Loucy (cell line): ENCODE results near the gene COL25A1.

ENCODE experiments used
- H2AFZ ChIP-seq: fragments of 200-600 bp; sonication (generic); 2 replicates; pipeline ENCODE4 v1.6.0; 2016; ENCODE audit warnings: antibody characterized with exemption, mild to moderate bottlenecking, low read length, moderate library complexity
- H3F3A ChIP-seq: fragments of 200-600 bp; 2 replicates; pipeline ENCODE4 v1.6.0; 2016; ENCODE audit warnings: antibody characterized with exemption, low read depth, mild to moderate bottlenecking
- H3K27me3 ChIP-seq: fragments of 200-600 bp; sonication (generic); 2 replicates; pipeline ENCODE4 v1.6.1; 2014; ENCODE audit warnings: low read length, mild to moderate bottlenecking; ENCODE audit not compliant: insufficient read depth, poor library complexity, severe bottlenecking
- H3K36me3 ChIP-seq: fragments of 200-600 bp; sonication (generic); 2 replicates; pipeline ENCODE4 v1.6.1; 2016; ENCODE audit warnings: low read length; ENCODE audit not compliant: insufficient read depth
- H3K4me1 ChIP-seq: fragments of 200-600 bp; sonication (generic); 2 replicates; pipeline ENCODE4 v1.5.1; 2014; ENCODE audit warnings: low read length, mild to moderate bottlenecking; ENCODE audit not compliant: insufficient read depth, poor library complexity, severe bottlenecking
- H3K4me2 ChIP-seq: fragments of 200-600 bp; sonication (generic); 2 replicates; pipeline ENCODE4 v1.6.0; 2014; ENCODE audit warnings: antibody characterized with exemption, low read length, low read depth, mild to moderate bottlenecking; ENCODE audit not compliant: poor library complexity, severe bottlenecking
- H3K4me3 ChIP-seq: fragments of 200-600 bp; sonication (generic); 2 replicates; pipeline ENCODE4 v1.5.1; 2014; ENCODE audit warnings: low read length, mild to moderate bottlenecking, mixed read lengths; ENCODE audit not compliant: poor library complexity, severe bottlenecking
- H3K79me2 ChIP-seq: fragments of 200-600 bp; sonication (generic); 2 replicates; pipeline ENCODE4 v1.6.1; 2014; ENCODE audit warnings: low read length; ENCODE audit not compliant: insufficient read depth
- H3K9ac ChIP-seq: fragments of 200-600 bp; sonication (generic); 2 replicates; pipeline ENCODE4 v1.6.0; 2014; ENCODE audit warnings: mild to moderate bottlenecking, low read depth, low read length, moderate library complexity; ENCODE audit not compliant: poor library complexity, severe bottlenecking
- H3K9me2 ChIP-seq: fragments of 200-600 bp; sonication (generic); replicated peaks from 2 replicates; pipeline ENCODE4 v1.6.1; 2016; ENCODE audit warnings: low read depth, low read length, mixed read lengths
- H3K9me3 ChIP-seq: fragments of 200-600 bp; sonication (generic); 2 replicates; pipeline ENCODE4 v1.6.1; 2014; ENCODE audit warnings: mild to moderate bottlenecking, antibody characterized with exemption, low read length, low read depth; ENCODE audit not compliant: insufficient read depth
- H4K20me1 ChIP-seq: fragments of 200-600 bp; sonication (generic); 2 replicates; pipeline ENCODE4 v1.6.0; 2014; ENCODE audit warnings: antibody characterized with exemption, low read length, mild to moderate bottlenecking; ENCODE audit not compliant: insufficient read depth, poor library complexity, severe bottlenecking
- CTCF ChIP-seq: fragments of 200-600 bp; sonication (generic); conservative IDR thresholded peaks from 2 replicates; pipeline ENCODE4 v1.5.1; 2014; ENCODE audit warnings: mild to moderate bottlenecking, antibody characterized with exemption, low read length
- EZH2phosphoT487 ChIP-seq: fragments of 200-600 bp; IDR thresholded peaks from 2 replicates; pipeline ENCODE4 v1.6.1; 2018; ENCODE audit warnings: antibody characterized with exemption, mild to moderate bottlenecking, moderate library complexity, borderline replicate concordance

The COL25A1 gene

DNA sequence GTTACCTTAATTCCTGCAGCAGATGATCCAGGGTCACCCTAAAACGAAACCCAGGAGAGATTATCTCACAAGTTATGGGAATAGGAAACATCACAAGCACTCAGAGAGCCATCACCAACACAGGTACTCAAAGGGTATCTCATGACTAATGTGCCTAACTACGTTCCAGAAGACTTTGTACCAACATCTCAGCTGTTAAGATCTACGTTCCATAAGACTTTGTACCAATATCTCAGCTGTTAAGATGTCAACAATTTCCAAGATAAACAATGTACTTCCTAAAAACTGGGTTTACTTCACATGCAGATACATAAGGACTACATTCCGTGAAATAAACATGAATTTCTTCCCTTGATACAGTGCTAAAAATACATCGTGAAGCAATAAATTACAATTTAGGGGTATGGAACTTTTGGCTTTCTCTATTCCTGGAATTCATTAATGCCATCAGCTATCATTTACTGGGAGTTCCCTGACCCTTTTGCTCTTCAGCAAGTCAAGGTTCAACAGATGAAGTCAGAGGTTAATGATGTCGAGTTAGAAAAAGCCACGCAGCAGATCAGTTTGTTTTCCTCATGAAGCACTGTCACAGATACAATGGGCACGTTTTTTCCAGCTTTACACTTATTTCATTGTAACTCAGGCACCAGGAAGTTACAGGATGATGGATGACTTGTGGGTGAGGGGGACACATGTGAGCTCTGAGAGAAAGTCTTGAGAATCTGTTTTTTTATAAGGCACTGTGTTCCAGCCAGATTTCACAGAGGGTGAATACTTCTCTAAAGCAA, 412.6 kb downstream of the COL25A1 start:
- Histone ChIP-seq H3K4me2 (no peak overlapping the region), H2AFZ (no peak overlapping the region), H3K9ac (no peak overlapping the region), H3K9me3 (no peaks in the 10 kb centered on the region), H3K4me3 (no peak overlapping the region), H3K9me2 (no peaks in the 10 kb centered on the region), H3F3A (peaks cover 3% of the 10 kb centered on the region; the same call in 1 of the 2 replicates), H3K27me3 (no peaks in the 10 kb centered on the region), H3K36me3 (no peaks in the 10 kb centered on the region), H4K20me1 (no peaks in the 10 kb centered on the region), H3K79me2 (no peaks in the 10 kb centered on the region), H3K4me1 (peaks cover 34% of the 10 kb centered on the region)
- TF ChIP-seq CTCF = no peak
- no peak for TF ChIP-seq EZH2phosphoT487

DNA sequence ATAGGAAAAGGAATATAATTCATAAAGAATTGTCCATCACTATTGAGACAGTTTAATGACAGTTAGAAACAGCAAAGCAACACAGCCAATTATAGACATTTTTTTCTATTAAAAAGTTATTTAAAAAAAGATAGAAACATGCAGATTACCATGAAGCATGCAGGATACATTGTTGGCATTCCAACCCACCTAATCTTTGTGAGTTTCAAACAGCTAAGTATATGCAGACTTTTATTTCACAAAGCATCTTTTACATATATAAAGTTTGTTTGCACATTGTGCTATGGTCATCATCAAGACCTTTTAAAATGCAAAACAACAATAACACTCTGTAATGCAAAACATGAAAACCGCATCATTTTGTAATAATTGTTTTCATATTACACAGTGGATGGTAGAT, 413.7 kb downstream of the COL25A1 start:
- H3K79me2 ChIP-seq = no peaks in the 10 kb centered on the region
- H4K20me1 ChIP-seq = no peaks in the 10 kb centered on the region
- H2AFZ ChIP-seq = no peak overlapping the region
- no peak overlapping the region for H3K4me3 ChIP-seq
- H3K36me3 ChIP-seq = no peaks in the 10 kb centered on the region
- peaks cover 3% of the 10 kb centered on the region; the same call in 1 of the 2 replicates for H3F3A ChIP-seq
- peaks cover 41% of the 10 kb centered on the region for H3K4me1 ChIP-seq
- H3K9me3 ChIP-seq = no peaks in the 10 kb centered on the region
- no peak for TF ChIP-seq CTCF
- TF ChIP-seq EZH2phosphoT487 = no peak
- no peaks in the 10 kb centered on the region for H3K9me2 ChIP-seq
- H3K4me2 ChIP-seq = peak overlapping the region; percentile 41
- no peaks in the 10 kb centered on the region for H3K27me3 ChIP-seq
- no peak overlapping the region for H3K9ac ChIP-seq

DNA sequence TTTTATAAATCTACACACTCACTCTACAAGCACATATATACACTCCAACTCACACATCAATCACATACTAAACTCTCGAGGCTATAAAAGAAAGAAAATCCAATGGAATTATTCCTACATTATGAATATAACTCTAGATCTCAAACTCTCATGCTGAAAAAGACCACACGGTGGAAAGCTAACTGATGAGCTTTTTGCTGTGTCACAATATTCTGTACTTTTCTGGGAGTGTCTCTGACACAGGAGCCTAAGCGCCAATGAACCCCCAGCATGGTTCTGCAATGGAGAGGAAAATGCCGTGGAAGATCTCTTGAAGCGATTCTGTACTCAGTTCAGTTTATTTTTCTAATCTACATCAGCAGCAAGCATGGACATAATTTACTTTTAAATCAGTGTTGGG, 415.4 kb downstream of the COL25A1 start:
- Histone ChIP-seq H3K27me3 (no peaks in the 10 kb centered on the region), H4K20me1 (no peaks in the 10 kb centered on the region), H3K9me3 (no peaks in the 10 kb centered on the region), H3K4me1 (peaks cover 44% of the 10 kb centered on the region), H2AFZ (no peak overlapping the region), H3F3A (peaks cover 3% of the 10 kb centered on the region; the same call in 1 of the 2 replicates), H3K36me3 (no peaks in the 10 kb centered on the region), H3K9ac (no peak overlapping the region), H3K4me3 (no peak overlapping the region), H3K9me2 (no peaks in the 10 kb centered on the region), H3K4me2 (no peak overlapping the region), H3K79me2 (no peaks in the 10 kb centered on the region)
- TF ChIP-seq CTCF (no peak), EZH2phosphoT487 (no peak)
